Heart left ventricle (tissue), 16 donors: ENCODE results near the gene KRTAP5-3. TPM values are rescaled to one million over a fixed set of nuclear protein-coding genes. Genes with fewer than 3 reads are reported as not detected.

Experiments used
- ATAC-seq, 4 donors: fragments of 200-7000 bp; cut with Tn5 transposase; one replicate each; pipeline ENCODE4 v1.9.1; 2020 to 2022; ENCODE audit warnings: moderate library complexity in 4 of 4, mild to moderate bottlenecking in 3 of 4, moderate number of reproducible peaks in 1 of 4
- DNase-seq, 5 donors: peaks; one replicate each; pipeline ENCODE4 v3.0.0-alpha.2; 2020
- H3K27ac ChIP-seq, 12 donors: fragments of 200-600 bp; sonication (generic) in 4 of 12; one replicate each; pipeline versions ENCODE4 v1.5.0 to v1.8.0; 2016 to 2022; ENCODE audit warnings: mild to moderate bottlenecking in 2 of 12
- H3K27me3 ChIP-seq, 9 donors: fragments of 200-600 bp; sonication (generic) in 2 of 9; one replicate each; pipeline versions ENCODE4 v1.5.1 to v1.8.0; 2016 to 2022; ENCODE audit warnings: mild to moderate bottlenecking in 3 of 9
- H3K36me3 ChIP-seq, 9 donors: fragments of 200-600 bp; sonication (generic) in 2 of 9; one replicate each; pipeline versions ENCODE4 v1.5.0 to v1.8.0; 2018 to 2022; ENCODE audit warnings: mild to moderate bottlenecking in 2 of 9
- H3K4me1 ChIP-seq, 12 donors: fragments of 200-600 bp; sonication (generic) in 4 of 12; one replicate each; pipeline versions ENCODE4 v1.5.0 to v1.8.0; 2016 to 2022; ENCODE audit warnings: mild to moderate bottlenecking in 3 of 12
- H3K4me3 ChIP-seq, 12 donors: fragments of 200-600 bp; sonication (generic) in 4 of 12; one replicate each; pipeline versions ENCODE4 v1.5.0 to v1.8.0; 2017 to 2022; ENCODE audit warnings: mild to moderate bottlenecking in 9 of 12, moderate library complexity in 4 of 12
- H3K9me3 ChIP-seq, 12 donors: fragments of 200-600 bp; sonication (generic) in 4 of 12; one replicate each; pipeline versions ENCODE4 v1.5.0 to v1.8.0; 2016 to 2022; ENCODE audit warnings: mild to moderate bottlenecking in 1 of 12
- CTCF ChIP-seq, 12 donors: fragments of 200-600 bp; sonication (generic) in 4 of 12; IDR thresholded peaks; one replicate each; pipeline versions ENCODE4 v1.5.0 to v1.8.0; 2018 to 2022; ENCODE audit warnings: antibody characterized with exemption in 12 of 12, mild to moderate bottlenecking in 5 of 12
- POLR2A ChIP-seq, 2 donors: fragments of 450-650 bp; IDR thresholded peaks; one replicate each; pipeline ENCODE4 v1.6.1; 2017; ENCODE audit warnings: antibody characterized with exemption in 2 of 2, mild to moderate bottlenecking in 2 of 2, moderate library complexity in 2 of 2
- WGBS, 4 donors: extraction: QIAGEN DNeasy Blood & Tissue Kit in 2 of 4; methylation state at CpG; one replicate each; pipeline versions ENCODE4 v1.1.5 to v1.1.7; 2013 to 2018; 5-methylcytosine and 5-hydroxymethylcytosine counted together
- intact Hi-C, 10 donors: fragments of 100-400 bp; cut with DNase I; formaldehyde crosslinking; loops; one replicate each; pipeline versions ENCODE4 v1.11.1 to v1.14.2; 2022
- polyA plus RNA-seq, 2 donors: library from polyadenylated mRNA; stranded (reverse); fragments of 200-250 nt; gene quantifications; one replicate each; pipeline ENCODE4 v1.2.3, GENCODE V29; 2013
- total RNA-seq, 9 donors: library from RNA; depleted of rRNA in 2 of 9; stranded (reverse); fragments of >200 nt in 2 of 9; fragmentation: NEBNext Ultra II Directional in 3 of 9; extraction: Animal tissue kit (Norgen Biotek cat#: 25700) in 3 of 9; gene quantifications; one replicate each; pipeline versions ENCODE4 v1.1.0 to v1.2.4, GENCODE V29; 2016 to 2023
- donor health status: ischemic (EF 13 %, LVEDD 7.1; RV severe dilation, severe dysfunction).
- donor health status: healthy with polysubstance abuse.
- donor health status: DM: no; HTN: yes; CAD: no.
- donor health status: DM: no; HTN: no; CAD: no.
- donor health status: ischemic (EF 25% LVEDD 6.9; RV normal size, moderate dysfunction).
- donor health status: ischemic (EF 25% LVEDD 5.7; RV mildly dilated, moderate dysfunction).
- donor health status: healthy.
- donor health status: DM: yes; HTN: yes; CAD: no.
- donor health status: ischemic (EF 35%, LVEDD 5.7; RV mildly dilated, moderate dysfunction).
- donor health status: nonischemic (EF 11% LVEDD 7.7; RV severe dilation, severe dysfunction).
- donor health status: DM: yes; HTN: yes; CAD: no.
- donor health status: PGD.
- donor health status: ischemic (EF 29% LVEDD 5.4; RV normal size, mild dysfunction).
- donor health status: nonischemic (EF 23%, LVEDD 6.1; RV moderate dilation, normal function).

KRTAP5-3 gene
- total and polyA plus RNA-seq, 11 donors: not detected

GRCh38 chr11:1572197-1573076 is 35.8 kb downstream of the KRTAP5-3 start, which contains the start of gene DUSP8:
DUSP8 (minus strand) TSS chr11:1572271; CDS start chr11:1565826, 6,445 bp downstream.
- ATAC-seq: peak; percentile 75 to 80 (median 78)
- WGBS, 4 donors: 1% methylated on average over 65 to 124 of the region's 124 CpGs
- Histone ChIP-seq H3K9me3 (no peaks in the 10 kb centered on the region), H3K4me3 (peak within 1 kb of the TSS; percentile 55 to 85 (median 78)), H3K4me1 (peaks cover 2 to 65% (median 33%) of the 10 kb centered on the region in 12 donors), H3K36me3 (no peaks in the 10 kb centered on the region), H3K27me3 (peaks cover 0 to 25% (median 0%) of the 10 kb centered on the region in 9 donors), H3K27ac (peak within 1 kb of the TSS; percentile 57 to 93 (median 84))
- intact Hi-C loops: loop anchor here in 7 of 10 donors (2.0 to 10.0 kb wide), 7 partner anchors 14 to 370 kb away; partner anchors contain the start of gene TOLLIP (in 1 of the 7)
- no peak for TF ChIP-seq CTCF (IDR thresholded peaks at IDR 0.05)
- peak in 1 of 2 donors; percentile 47 for TF ChIP-seq POLR2A (IDR thresholded peaks at IDR 0.05)
- peak; percentile 94 to 96 (median 95) for DNase-seq

GRCh38 chr11:1571760-1572196 is 36.5 kb downstream of the KRTAP5-3 start:
- Histone ChIP-seq H3K4me1 (peaks cover 2 to 71% (median 35%) of the 10 kb centered on the region in 12 donors), H3K9me3 (no peaks in the 10 kb centered on the region), H3K27ac (peak overlapping the region; percentile 40 to 93 (median 80)), H3K27me3 (peaks cover 0 to 25% (median 0%) of the 10 kb centered on the region in 9 donors), H3K36me3 (no peaks in the 10 kb centered on the region), H3K4me3 (peak overlapping the region; percentile 55 to 81 (median 70))
- ATAC-seq (no peak), DNase-seq (peak in 1 of 5 donors; percentile 26)
- intact Hi-C loops: loop anchor here in 7 of 10 donors (2.0 to 10.0 kb wide), 7 partner anchors 13 to 369 kb away; partner anchors contain the start of gene TOLLIP (in 1 of the 7)
- WGBS, 4 donors: 0 to 1% (median 1%) methylated on average over 1 to 91 of the region's 91 CpGs; no CpG with 5 or more reads in 1 of the 4 donors
- no peak for TF ChIP-seq CTCF (IDR thresholded peaks at IDR 0.05)
- no peak for TF ChIP-seq POLR2A (IDR thresholded peaks at IDR 0.05)

GRCh38 chr11:1570896-1571759 is 37.1 kb downstream of the KRTAP5-3 start:
- 1 to 6% (median 5%) methylated on average over 32 to 58 of the region's 58 CpGs for WGBS, 4 donors
- peak in 1 of 4 donors; percentile 3 for ATAC-seq
- Histone ChIP-seq H3K9me3 (no peaks in the 10 kb centered on the region), H3K27ac (peak overlapping the region; percentile 40 to 93 (median 80)), H3K4me3 (peak overlapping the region; percentile 55 to 81 (median 70)), H3K4me1 (peaks cover 2 to 74% (median 35%) of the 10 kb centered on the region in 12 donors), H3K27me3 (peaks cover 0 to 25% (median 0%) of the 10 kb centered on the region in 9 donors), H3K36me3 (no peaks in the 10 kb centered on the region)
- DNase-seq: peak in 4 of 5 donors; percentile 34 to 51 (median 40)
- no peak for TF ChIP-seq POLR2A (IDR thresholded peaks at IDR 0.05)
- TF ChIP-seq CTCF (IDR thresholded peaks at IDR 0.05): no peak
- intact Hi-C loops: loop anchor here in 5 of 10 donors (5.0 to 10.0 kb wide), 4 partner anchors 34 to 366 kb away; partner anchors contain the start of gene TOLLIP (in 1 of the 5)
